Measurements from ENCODE around the gene APOBEC3F.
"Not testable (repeated sequence)": the region's sequence is repeated elsewhere in the genome, so short reads cannot be mapped to it uniquely, and the experiment has no call there.

The APOBEC3F gene

GRCh38 chr22:39031434-39032295 lies 9.0 kb upstream of the APOBEC3F start:
- not testable (repeated sequence) for H3K27me3 ChIP-seq (ENCODE audit: control insufficient read depth, insufficient read depth, low read length); H3K4me1 ChIP-seq (ENCODE audit: control insufficient read depth, insufficient read depth, low read length); H3K36me3 ChIP-seq (ENCODE audit: control insufficient read depth, insufficient read depth, low read length); H3K9ac ChIP-seq (ENCODE audit: low read depth, low read length); H3K9me3 ChIP-seq (ENCODE audit: control insufficient read depth, insufficient read depth, low read length)
- peak overlapping the region; percentile 37 for H3K4me3 ChIP-seq (ENCODE audit: low read depth, low read length)

DNA sequence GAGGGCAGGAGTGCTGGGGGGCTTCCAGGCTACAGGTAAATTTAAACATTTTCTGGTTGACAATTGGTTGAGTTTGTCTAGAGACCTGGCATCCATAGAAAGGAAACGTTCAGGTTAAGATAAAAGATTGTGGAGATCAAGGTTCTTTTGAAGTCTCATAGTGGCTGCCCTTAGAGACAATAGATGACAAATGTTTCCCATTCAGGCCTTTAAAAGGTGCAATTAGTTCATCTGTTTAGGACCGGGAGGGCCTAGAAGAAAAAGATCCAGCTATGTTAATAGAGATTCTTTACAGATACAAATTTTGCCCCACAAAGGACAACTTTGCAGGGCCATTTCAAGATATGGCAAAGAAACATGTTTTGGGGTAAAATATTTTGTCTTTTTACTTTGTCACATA lies 3.6 kb upstream of the APOBEC3F start:
- H3K9me3 ChIP-seq (ENCODE audit: control insufficient read depth, insufficient read depth, low read length); H3K4me3 ChIP-seq (ENCODE audit: low read depth, low read length); H3K27me3 ChIP-seq (ENCODE audit: control insufficient read depth, insufficient read depth, low read length); H3K9ac ChIP-seq (ENCODE audit: low read depth, low read length); H3K36me3 ChIP-seq (ENCODE audit: control insufficient read depth, insufficient read depth, low read length): not testable (repeated sequence)
- peaks cover 11% of the 10 kb centered on the region for H3K4me1 ChIP-seq (ENCODE audit: control insufficient read depth, insufficient read depth, low read length)

DNA sequence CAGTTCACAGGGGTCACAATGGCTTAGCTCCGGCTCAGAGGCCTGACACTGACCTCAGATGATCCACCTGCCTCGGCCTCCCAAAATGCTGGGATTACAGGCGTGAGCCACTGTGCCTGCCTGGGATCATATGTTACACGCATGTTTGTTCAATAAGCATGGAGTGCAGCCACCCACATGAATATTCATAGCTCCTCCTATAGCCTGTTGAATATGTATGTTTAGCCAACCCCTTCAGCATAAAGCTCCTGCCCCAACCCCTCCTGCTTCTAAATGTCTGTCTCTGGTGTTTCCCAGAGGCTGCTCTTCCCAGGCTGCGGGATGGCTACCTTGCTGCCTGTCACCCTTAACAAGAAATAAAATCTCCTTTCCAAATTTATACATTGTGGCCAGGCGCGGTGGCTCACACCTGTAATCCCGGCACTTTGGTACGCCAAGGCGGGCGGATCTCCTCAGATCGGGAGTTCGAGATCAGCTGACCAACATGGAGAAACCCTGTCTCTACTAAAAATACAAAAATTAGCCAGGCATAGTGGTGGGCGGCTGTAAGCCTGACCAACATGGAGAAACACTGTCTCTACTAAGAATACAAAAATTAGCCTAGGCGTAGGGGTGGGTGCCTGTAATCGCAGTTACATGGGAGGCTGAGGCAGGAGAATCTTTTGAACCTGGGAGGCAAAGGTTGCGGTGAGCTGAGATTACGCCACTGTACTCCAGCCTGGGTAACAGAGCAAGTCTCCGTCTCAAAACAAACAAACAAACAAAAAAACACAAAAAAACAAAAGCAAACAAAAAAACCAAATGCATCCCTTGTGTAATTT lies 1.1 kb upstream of the APOBEC3F start:
- H3K4me1 ChIP-seq (ENCODE audit: control insufficient read depth, insufficient read depth, low read length) = peaks cover 10% of the 10 kb centered on the region
- H3K27me3 ChIP-seq (ENCODE audit: control insufficient read depth, insufficient read depth, low read length) = no peaks in the 10 kb centered on the region
- no peak overlapping the region for H3K9ac ChIP-seq (ENCODE audit: low read depth, low read length)
- no peaks in the 10 kb centered on the region for H3K9me3 ChIP-seq (ENCODE audit: control insufficient read depth, insufficient read depth, low read length)
- H3K4me3 ChIP-seq (ENCODE audit: low read depth, low read length) = peak overlapping the region; percentile 37
- peaks cover 4% of the 10 kb centered on the region for H3K36me3 ChIP-seq (ENCODE audit: control insufficient read depth, insufficient read depth, low read length)

GRCh38 chr22:39040155-39040537 lies 518 bp upstream of the APOBEC3F start:
- not testable (repeated sequence) for H3K9me3 ChIP-seq (ENCODE audit: control insufficient read depth, insufficient read depth, low read length); H3K36me3 ChIP-seq (ENCODE audit: control insufficient read depth, insufficient read depth, low read length); H3K9ac ChIP-seq (ENCODE audit: low read depth, low read length); H3K27me3 ChIP-seq (ENCODE audit: control insufficient read depth, insufficient read depth, low read length)
- H3K4me1 ChIP-seq (ENCODE audit: control insufficient read depth, insufficient read depth, low read length) = peaks cover 10% of the 10 kb centered on the region
- peak overlapping the region; percentile 37 for H3K4me3 ChIP-seq (ENCODE audit: low read depth, low read length)

- Histone ChIP-seq H3K4me1 (ENCODE audit: control insufficient read depth, insufficient read depth, low read length) (peaks cover 10% of the 10 kb centered on the region), H3K36me3 (ENCODE audit: control insufficient read depth, insufficient read depth, low read length) (peaks cover 9% of the 10 kb centered on the region), H3K9ac (ENCODE audit: low read depth, low read length) (no peak overlapping the region), H3K9me3 (ENCODE audit: control insufficient read depth, insufficient read depth, low read length) (no peaks in the 10 kb centered on the region), H3K4me3 (ENCODE audit: low read depth, low read length) (peak overlapping the region; percentile 52), H3K27me3 (ENCODE audit: control insufficient read depth, insufficient read depth, low read length) (no peaks in the 10 kb centered on the region)
Observed at GRCh38 chr22:39041908-39042307, 1.2 kb downstream of the APOBEC3F start.

DNA sequence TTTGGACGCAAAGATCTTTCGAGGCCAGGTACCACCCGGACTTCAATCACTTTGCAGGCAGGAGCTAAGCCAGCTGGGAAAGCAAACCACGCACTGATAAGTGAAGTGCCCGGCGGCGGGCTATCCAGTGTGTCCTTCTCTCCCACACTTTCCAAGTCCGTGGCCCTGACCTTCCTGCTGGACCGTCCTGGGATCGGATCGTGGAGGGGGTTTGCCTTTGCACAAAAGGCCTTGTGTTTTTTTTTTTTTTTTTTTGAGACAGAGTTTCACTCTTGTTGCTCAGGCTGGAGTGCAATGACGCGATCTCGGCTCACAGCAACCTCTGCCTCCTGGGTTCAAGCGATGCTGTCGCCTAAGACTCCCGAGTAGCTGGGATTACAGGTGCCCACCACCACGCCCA lies 2.4 kb downstream of the APOBEC3F start:
- not testable (repeated sequence) for H3K9ac ChIP-seq (ENCODE audit: low read depth, low read length); H3K4me3 ChIP-seq (ENCODE audit: low read depth, low read length); H3K27me3 ChIP-seq (ENCODE audit: control insufficient read depth, insufficient read depth, low read length); H3K9me3 ChIP-seq (ENCODE audit: control insufficient read depth, insufficient read depth, low read length); H3K36me3 ChIP-seq (ENCODE audit: control insufficient read depth, insufficient read depth, low read length)
- peaks cover 10% of the 10 kb centered on the region for H3K4me1 ChIP-seq (ENCODE audit: control insufficient read depth, insufficient read depth, low read length)

GRCh38 chr22:39045136-39045535 lies 4.5 kb downstream of the APOBEC3F start:
- H3K9me3 ChIP-seq (ENCODE audit: control insufficient read depth, insufficient read depth, low read length); H3K36me3 ChIP-seq (ENCODE audit: control insufficient read depth, insufficient read depth, low read length); H3K27me3 ChIP-seq (ENCODE audit: control insufficient read depth, insufficient read depth, low read length); H3K4me1 ChIP-seq (ENCODE audit: control insufficient read depth, insufficient read depth, low read length); H3K9ac ChIP-seq (ENCODE audit: low read depth, low read length); H3K4me3 ChIP-seq (ENCODE audit: low read depth, low read length): not testable (repeated sequence)

- H3K36me3 ChIP-seq (ENCODE audit: control insufficient read depth, insufficient read depth, low read length); H3K9ac ChIP-seq (ENCODE audit: low read depth, low read length); H3K9me3 ChIP-seq (ENCODE audit: control insufficient read depth, insufficient read depth, low read length); H3K4me3 ChIP-seq (ENCODE audit: low read depth, low read length); H3K4me1 ChIP-seq (ENCODE audit: control insufficient read depth, insufficient read depth, low read length); H3K27me3 ChIP-seq (ENCODE audit: control insufficient read depth, insufficient read depth, low read length): not testable (repeated sequence)
Observed at GRCh38 chr22:39049486-39049885, 8.8 kb downstream of the APOBEC3F start.

- H3K27me3 ChIP-seq (ENCODE audit: control insufficient read depth, insufficient read depth, low read length); H3K9ac ChIP-seq (ENCODE audit: low read depth, low read length); H3K4me1 ChIP-seq (ENCODE audit: control insufficient read depth, insufficient read depth, low read length); H3K9me3 ChIP-seq (ENCODE audit: control insufficient read depth, insufficient read depth, low read length); H3K36me3 ChIP-seq (ENCODE audit: control insufficient read depth, insufficient read depth, low read length): not testable (repeated sequence)
- peak overlapping the region; percentile 28 for H3K4me3 ChIP-seq (ENCODE audit: low read depth, low read length)
Observed at GRCh38 chr22:39051844-39052495, 11.3 kb downstream of the APOBEC3F start.

DNA sequence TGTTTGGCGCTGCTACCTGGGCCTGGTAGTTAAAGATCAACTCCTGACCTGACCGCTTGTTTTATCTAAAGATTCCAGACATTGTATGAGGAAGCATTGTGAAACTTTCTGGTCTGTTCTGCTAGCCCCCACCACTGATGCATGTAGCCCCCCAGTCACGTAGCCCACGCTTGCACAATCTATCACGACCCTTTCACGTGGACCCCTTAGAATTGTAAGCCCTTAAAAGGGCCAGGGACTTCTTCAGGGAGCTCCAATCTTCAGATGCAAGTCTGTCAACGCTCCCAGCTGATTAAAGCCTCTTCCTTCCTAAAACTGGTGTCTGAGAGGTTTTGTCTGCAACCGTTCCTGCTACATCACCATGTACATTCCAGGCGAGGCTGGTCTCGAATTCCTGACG lies 15.0 kb downstream of the APOBEC3F start:
- Histone ChIP-seq H3K9ac (ENCODE audit: low read depth, low read length) (no peak overlapping the region), H3K9me3 (ENCODE audit: control insufficient read depth, insufficient read depth, low read length) (peaks cover 4% of the 10 kb centered on the region), H3K4me3 (ENCODE audit: low read depth, low read length) (no peak overlapping the region), H3K27me3 (ENCODE audit: control insufficient read depth, insufficient read depth, low read length) (no peaks in the 10 kb centered on the region), H3K4me1 (ENCODE audit: control insufficient read depth, insufficient read depth, low read length) (peaks cover 2% of the 10 kb centered on the region), H3K36me3 (ENCODE audit: control insufficient read depth, insufficient read depth, low read length) (no peaks in the 10 kb centered on the region)

DNA sequence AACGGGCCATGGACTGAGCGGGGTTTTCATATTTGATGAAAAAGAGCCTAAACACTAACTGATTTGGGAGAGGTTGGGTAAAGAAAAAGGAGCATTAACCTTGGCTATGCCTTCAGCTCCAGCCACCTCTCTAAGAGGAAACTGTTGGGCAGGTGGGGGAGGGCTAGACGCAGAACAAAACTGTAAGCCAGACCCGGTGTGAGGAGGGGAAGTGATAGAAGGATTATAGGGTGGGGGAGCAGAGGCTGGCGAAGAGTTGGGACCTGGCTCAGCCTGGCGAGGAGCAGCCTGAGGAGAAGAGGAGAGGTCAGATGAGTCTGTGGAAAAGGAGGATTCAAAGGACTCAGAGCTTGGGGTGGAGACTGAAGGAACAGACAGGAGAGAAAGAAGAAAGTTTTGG lies 20.6 kb downstream of the APOBEC3F start:
- not testable (repeated sequence) for H3K9ac ChIP-seq (ENCODE audit: low read depth, low read length); H3K36me3 ChIP-seq (ENCODE audit: control insufficient read depth, insufficient read depth, low read length); H3K27me3 ChIP-seq (ENCODE audit: control insufficient read depth, insufficient read depth, low read length); H3K4me1 ChIP-seq (ENCODE audit: control insufficient read depth, insufficient read depth, low read length); H3K9me3 ChIP-seq (ENCODE audit: control insufficient read depth, insufficient read depth, low read length); H3K4me3 ChIP-seq (ENCODE audit: low read depth, low read length)

GRCh38 chr22:39061951-39062350 lies 21.3 kb downstream of the APOBEC3F start:
- H3K36me3 ChIP-seq (ENCODE audit: control insufficient read depth, insufficient read depth, low read length); H3K9ac ChIP-seq (ENCODE audit: low read depth, low read length); H3K27me3 ChIP-seq (ENCODE audit: control insufficient read depth, insufficient read depth, low read length); H3K9me3 ChIP-seq (ENCODE audit: control insufficient read depth, insufficient read depth, low read length); H3K4me3 ChIP-seq (ENCODE audit: low read depth, low read length); H3K4me1 ChIP-seq (ENCODE audit: control insufficient read depth, insufficient read depth, low read length): not testable (repeated sequence)

Data from iPS-15b (cell line).